Prostate gland (tissue), 2 donors: ENCODE measurements around the gene NIM1K. TPM values are rescaled to one million over a fixed set of nuclear protein-coding genes. Genes with fewer than 3 reads are reported as not detected.
A peak's percentile ranks its signal among the peaks of the same experiment; 100 is the strongest.

Experiments
- DNase-seq: peaks from one replicate; pipeline ENCODE4 v3.0.0-alpha.2; 2019; ENCODE audit warnings: low spot score
- H3K27ac ChIP-seq, 2 donors: fragments of 200-600 bp; sonication (generic); 2 replicates each; pipeline ENCODE4 v1.5.1; 2017 to 2019
- H3K27me3 ChIP-seq: fragments of 200-600 bp; sonication (generic); replicated peaks from 2 replicates; pipeline ENCODE4 v1.5.1; 2019; ENCODE audit not compliant: insufficient read depth
- H3K36me3 ChIP-seq, 2 donors: fragments of 200-600 bp; sonication (generic); 1 replicate in 1 of 2; 2 replicates in 1 of 2; pipeline versions ENCODE4 v1.5.1 to v1.8.1; 2017 to 2019
- H3K4me1 ChIP-seq: fragments of 200-600 bp; sonication (generic); replicated peaks from 2 replicates; pipeline ENCODE4 v1.5.1; 2019
- H3K4me3 ChIP-seq, 2 donors: fragments of 200-600 bp; sonication (generic); 2 replicates each; pipeline ENCODE4 v1.5.1; 2017 to 2019
- H3K9me3 ChIP-seq: fragments of 200-600 bp; sonication (generic); 2 replicates; pipeline ENCODE4 v1.5.1; 2017
- POLR2A ChIP-seq: fragments of 450-650 bp; IDR thresholded peaks from one replicate; pipeline ENCODE4 v1.6.1; 2016; ENCODE audit warnings: antibody characterized with exemption, mild to moderate bottlenecking
- POLR2AphosphoS5 ChIP-seq: sonication (generic); formaldehyde crosslinking; IDR thresholded peaks from one replicate; pipeline ENCODE4 v1.6.1; 2017; ENCODE audit warnings: antibody characterized with exemption
- WGBS: methylation state at CpG from one replicate; pipeline ENCODE4 v1.1.5; 2018; 5-methylcytosine and 5-hydroxymethylcytosine counted together
- intact Hi-C: fragments of 100-400 bp; cut with DNase I; formaldehyde crosslinking; loops from one replicate; pipeline ENCODE4 v1.14.2; 2022
- total RNA-seq, 2 donors: library from RNA; depleted of rRNA; stranded (reverse); fragments of >200 nt; gene quantifications; one replicate each; pipeline ENCODE4 v1.1.0, GENCODE V29; 2016
- TF ChIP-seq, protein P1 (sequence below), 4 experiments: fragments of 200-600 bp in 2 of 4; fragments of 450-650 bp in 2 of 4; sonication (generic) in 2 of 4; IDR thresholded peaks; 1 replicate in 3 of 4; 2 replicates in 1 of 4; pipeline ENCODE4 v1.5.1; 2016 to 2019; ENCODE audit warnings: antibody characterized with exemption in 4 of 4, mild to moderate bottlenecking in 2 of 4, moderate library complexity in 2 of 4

The NIM1K gene
- total RNA-seq, 2 donors from 2014 or later: 0.14 TPM; not detected in 1

DNA sequence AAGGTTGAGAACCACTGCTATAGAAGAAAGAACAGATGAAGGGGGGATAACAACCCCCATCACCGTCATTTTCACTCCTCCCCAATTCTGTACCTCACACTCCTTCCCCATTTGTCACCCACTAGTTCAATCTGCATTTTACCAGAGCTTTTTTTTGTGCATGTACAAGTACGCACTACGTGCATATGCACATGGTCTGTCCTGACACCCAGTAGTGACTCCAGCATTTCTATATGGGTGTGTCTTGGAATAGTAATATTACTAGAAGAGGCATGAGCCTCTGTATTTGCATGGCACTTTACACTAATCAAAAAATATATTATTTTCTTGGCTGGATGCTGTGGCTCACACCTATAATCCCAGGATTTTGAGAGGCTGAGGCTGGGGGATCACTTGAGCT, 38.7 kb downstream of the NIM1K start:
- no peaks in the 10 kb centered on the region for H3K4me1 ChIP-seq
- no peak overlapping the region for H3K27ac ChIP-seq
- TF ChIP-seq, protein P1, sequence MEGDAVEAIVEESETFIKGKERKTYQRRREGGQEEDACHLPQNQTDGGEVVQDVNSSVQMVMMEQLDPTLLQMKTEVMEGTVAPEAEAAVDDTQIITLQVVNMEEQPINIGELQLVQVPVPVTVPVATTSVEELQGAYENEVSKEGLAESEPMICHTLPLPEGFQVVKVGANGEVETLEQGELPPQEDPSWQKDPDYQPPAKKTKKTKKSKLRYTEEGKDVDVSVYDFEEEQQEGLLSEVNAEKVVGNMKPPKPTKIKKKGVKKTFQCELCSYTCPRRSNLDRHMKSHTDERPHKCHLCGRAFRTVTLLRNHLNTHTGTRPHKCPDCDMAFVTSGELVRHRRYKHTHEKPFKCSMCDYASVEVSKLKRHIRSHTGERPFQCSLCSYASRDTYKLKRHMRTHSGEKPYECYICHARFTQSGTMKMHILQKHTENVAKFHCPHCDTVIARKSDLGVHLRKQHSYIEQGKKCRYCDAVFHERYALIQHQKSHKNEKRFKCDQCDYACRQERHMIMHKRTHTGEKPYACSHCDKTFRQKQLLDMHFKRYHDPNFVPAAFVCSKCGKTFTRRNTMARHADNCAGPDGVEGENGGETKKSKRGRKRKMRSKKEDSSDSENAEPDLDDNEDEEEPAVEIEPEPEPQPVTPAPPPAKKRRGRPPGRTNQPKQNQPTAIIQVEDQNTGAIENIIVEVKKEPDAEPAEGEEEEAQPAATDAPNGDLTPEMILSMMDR (IDR thresholded peaks at IDR 0.05): no peak
- TF ChIP-seq POLR2A: no peak
- TF ChIP-seq POLR2AphosphoS5: no peak
- no peak overlapping the region for H3K4me3 ChIP-seq
- no peaks in the 10 kb centered on the region for H3K27me3 ChIP-seq
- no peak for DNase-seq
- intact Hi-C loops: no loop called here
- no peaks in the 10 kb centered on the region for H3K36me3 ChIP-seq
- WGBS: 94% methylated on average over 3 of the region's 3 CpGs
- H3K9me3 ChIP-seq: no peaks in the 10 kb centered on the region

DNA sequence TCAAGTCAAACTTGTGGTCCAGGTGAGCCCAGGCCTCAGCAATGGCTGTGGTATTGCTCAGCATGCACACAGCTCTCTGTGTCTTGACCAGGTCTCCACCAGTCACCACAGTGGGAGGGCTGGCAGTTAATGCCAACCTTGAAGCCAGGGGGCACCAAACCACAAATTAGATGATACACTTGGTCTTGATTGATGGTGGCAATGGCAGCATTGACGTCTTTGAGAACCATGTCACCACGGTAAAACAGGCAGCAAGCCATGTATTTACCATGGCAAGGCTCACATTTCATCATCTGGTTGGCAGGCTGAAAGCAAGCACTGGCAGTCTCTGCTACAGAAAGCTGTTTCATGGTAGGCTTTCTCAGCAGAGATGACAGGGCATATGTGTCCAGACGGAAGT, 40.0 kb downstream of the NIM1K start:
- Histone ChIP-seq H3K9me3 (no peaks in the 10 kb centered on the region), H3K27ac (no peak overlapping the region), H3K36me3 (no peaks in the 10 kb centered on the region), H3K4me3 (no peak overlapping the region), H3K27me3 (no peaks in the 10 kb centered on the region), H3K4me1 (no peaks in the 10 kb centered on the region)
- 40% methylated on average over 3 of the region's 3 CpGs for WGBS
- TF ChIP-seq POLR2A: no peak
- TF ChIP-seq, protein P1 (IDR thresholded peaks at IDR 0.05): peak in 2 of 4 experiments; percentile 23 to 27
- intact Hi-C loops: no loop called here
- peak; percentile 11 for DNase-seq

DNA sequence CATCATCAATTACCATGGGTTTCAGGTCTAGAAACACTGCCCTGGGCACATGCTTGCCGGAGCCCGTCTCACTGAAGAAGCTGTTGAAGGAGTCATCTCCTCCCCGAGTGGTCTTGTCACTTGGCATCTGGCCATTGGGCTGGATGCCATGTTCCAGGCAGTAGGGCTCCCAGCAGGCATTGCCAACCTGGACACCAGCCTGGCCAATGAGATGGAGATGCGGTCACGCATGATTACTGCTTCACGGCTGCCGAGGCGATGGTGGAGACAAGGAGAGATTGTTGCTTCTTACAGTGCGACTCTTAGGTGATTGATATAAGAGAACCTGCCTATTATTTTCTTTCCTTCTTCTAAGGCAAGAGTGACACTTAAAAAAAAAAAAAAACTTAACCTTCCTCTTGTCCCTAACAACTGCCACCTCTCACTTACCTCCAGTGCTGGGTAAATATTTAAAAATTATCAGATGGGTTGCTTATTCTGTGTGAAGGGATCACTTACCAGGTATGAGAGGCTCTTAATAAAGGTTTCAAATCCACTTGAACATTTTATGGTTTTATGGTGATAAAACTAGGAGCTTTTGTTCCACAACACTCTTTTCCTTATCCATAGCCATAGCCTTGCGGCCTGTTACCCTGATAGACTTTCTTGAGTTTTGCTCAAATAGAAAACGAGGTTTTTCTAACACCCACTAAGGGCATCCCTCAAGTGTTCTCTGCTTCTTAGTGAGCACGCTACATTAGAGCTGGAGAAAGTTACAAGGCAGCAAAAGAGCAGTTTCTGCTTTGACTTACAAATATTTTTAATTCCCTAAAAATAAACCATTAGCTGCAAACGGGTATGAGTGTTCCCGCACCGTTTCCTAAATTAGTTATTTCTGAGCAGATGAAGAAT, 41.2 kb downstream of the NIM1K start:
- H3K27ac ChIP-seq: no peak overlapping the region
- TF ChIP-seq POLR2A: no peak
- H3K27me3 ChIP-seq: no peaks in the 10 kb centered on the region
- no peak overlapping the region for H3K4me3 ChIP-seq
- H3K9me3 ChIP-seq: no peaks in the 10 kb centered on the region
- no peaks in the 10 kb centered on the region for H3K4me1 ChIP-seq
- intact Hi-C loops: no loop called here
- no peaks in the 10 kb centered on the region for H3K36me3 ChIP-seq
- 89% methylated on average over 15 of the region's 15 CpGs for WGBS
- no peak for DNase-seq

DNA sequence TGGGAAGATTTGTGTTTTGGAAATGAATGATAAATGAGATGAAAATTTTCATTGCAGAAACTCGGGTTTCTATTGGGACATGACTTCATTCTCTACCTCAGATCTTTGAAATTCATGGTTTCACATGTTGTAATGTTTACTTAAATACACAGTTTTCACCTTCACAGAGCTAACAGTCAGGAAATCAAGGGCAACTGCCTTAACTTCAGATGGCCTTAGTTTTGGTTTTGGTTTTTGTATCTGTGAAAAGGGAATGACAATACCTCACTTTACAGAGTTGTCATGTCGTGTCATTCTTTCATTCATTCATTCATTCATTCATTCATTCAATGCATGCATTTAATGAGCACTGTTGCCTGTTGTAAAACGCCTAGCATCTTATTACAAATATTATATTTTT, 41.9 kb downstream of the NIM1K start:
- 72% methylated on average over 3 of the region's 3 CpGs for WGBS

DNA sequence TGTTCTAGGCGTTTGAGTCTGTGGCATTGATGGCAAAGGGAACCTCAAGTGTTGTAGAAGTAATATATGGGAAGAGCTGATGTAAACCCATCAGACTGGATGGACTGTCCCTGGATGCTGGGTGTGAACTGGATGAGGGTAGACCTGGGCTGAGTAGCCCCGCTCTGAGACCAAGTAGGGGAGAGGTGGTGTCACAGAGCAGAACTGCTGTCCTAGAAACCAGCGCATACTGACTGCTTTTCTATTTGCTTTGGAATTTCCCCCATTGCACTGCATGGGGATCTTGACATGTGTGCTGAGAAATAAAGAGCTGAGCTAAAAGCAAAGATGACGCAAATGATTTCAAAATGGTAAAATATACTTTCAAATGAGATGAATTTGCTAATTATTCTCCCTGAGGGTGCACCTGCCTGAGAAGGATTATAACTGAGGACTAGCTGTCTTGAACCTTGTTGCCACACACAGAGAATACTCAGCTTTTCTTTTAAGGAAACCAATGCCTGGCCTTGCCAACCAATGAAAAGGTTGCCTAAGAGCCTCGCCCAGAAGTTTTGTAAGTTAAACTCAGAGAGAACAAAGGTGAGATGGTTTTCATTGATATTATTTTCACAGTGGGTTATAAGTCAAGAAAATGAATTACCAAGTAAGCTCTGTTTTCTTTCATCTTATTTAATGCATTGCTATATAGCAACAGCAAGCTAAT, 44.8 kb downstream of the NIM1K start:
- Histone ChIP-seq H3K4me1 (no peaks in the 10 kb centered on the region), H3K36me3 (no peaks in the 10 kb centered on the region), H3K27me3 (no peaks in the 10 kb centered on the region), H3K27ac (no peak overlapping the region), H3K4me3 (no peak overlapping the region), H3K9me3 (no peaks in the 10 kb centered on the region)
- intact Hi-C loops: no loop called here
- DNase-seq: no peak
- WGBS: 70% methylated on average over 5 of the region's 5 CpGs
- no peak for TF ChIP-seq POLR2AphosphoS5
- TF ChIP-seq, protein P1 (IDR thresholded peaks at IDR 0.05): no peak
- no peak for TF ChIP-seq POLR2A

More for the DNA sequence above, 41.9 kb downstream of the NIM1K start:
- TF ChIP-seq POLR2A: no peak
- no peak for TF ChIP-seq POLR2AphosphoS5
- TF ChIP-seq, protein P1 (IDR thresholded peaks at IDR 0.05): no peak
- Histone ChIP-seq H3K27me3 (no peaks in the 10 kb centered on the region), H3K4me1 (no peaks in the 10 kb centered on the region), H3K9me3 (no peaks in the 10 kb centered on the region), H3K36me3 (no peaks in the 10 kb centered on the region), H3K27ac (no peak overlapping the region), H3K4me3 (no peak overlapping the region)
- DNase-seq: no peak
- intact Hi-C loops: no loop called here
